K562 treated with DMSO at 1 percent for 24 hours (cell line): ENCODE data around the gene MRC2. TPM values are rescaled to one million over a fixed set of nuclear protein-coding genes. Genes with fewer than 3 reads are reported as not detected.

Source experiments
- total RNA-seq: library from RNA; unstranded; fragments of 300-600 nt; gene quantifications from 2 replicates; pipeline ENCODE4 v1.2.3, GENCODE V29; 2022; ENCODE audit warnings: low read depth; ENCODE audit not compliant: insufficient read depth

MRC2 gene, protein sequence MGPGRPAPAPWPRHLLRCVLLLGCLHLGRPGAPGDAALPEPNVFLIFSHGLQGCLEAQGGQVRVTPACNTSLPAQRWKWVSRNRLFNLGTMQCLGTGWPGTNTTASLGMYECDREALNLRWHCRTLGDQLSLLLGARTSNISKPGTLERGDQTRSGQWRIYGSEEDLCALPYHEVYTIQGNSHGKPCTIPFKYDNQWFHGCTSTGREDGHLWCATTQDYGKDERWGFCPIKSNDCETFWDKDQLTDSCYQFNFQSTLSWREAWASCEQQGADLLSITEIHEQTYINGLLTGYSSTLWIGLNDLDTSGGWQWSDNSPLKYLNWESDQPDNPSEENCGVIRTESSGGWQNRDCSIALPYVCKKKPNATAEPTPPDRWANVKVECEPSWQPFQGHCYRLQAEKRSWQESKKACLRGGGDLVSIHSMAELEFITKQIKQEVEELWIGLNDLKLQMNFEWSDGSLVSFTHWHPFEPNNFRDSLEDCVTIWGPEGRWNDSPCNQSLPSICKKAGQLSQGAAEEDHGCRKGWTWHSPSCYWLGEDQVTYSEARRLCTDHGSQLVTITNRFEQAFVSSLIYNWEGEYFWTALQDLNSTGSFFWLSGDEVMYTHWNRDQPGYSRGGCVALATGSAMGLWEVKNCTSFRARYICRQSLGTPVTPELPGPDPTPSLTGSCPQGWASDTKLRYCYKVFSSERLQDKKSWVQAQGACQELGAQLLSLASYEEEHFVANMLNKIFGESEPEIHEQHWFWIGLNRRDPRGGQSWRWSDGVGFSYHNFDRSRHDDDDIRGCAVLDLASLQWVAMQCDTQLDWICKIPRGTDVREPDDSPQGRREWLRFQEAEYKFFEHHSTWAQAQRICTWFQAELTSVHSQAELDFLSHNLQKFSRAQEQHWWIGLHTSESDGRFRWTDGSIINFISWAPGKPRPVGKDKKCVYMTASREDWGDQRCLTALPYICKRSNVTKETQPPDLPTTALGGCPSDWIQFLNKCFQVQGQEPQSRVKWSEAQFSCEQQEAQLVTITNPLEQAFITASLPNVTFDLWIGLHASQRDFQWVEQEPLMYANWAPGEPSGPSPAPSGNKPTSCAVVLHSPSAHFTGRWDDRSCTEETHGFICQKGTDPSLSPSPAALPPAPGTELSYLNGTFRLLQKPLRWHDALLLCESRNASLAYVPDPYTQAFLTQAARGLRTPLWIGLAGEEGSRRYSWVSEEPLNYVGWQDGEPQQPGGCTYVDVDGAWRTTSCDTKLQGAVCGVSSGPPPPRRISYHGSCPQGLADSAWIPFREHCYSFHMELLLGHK (N-terminal part only)
- total RNA-seq, result 22.5 and 22.7 TPM in 2 replicates

GRCh38 chr17:62627219-62627903 is at the start of gene MRC2:
Gene MRC2 (plus strand): TSS chr17:62627670. CDS start chr17:62627803, 133 bp downstream.

Other genes with a start within 250 kb of the MRC2 start
- not detected in 2 replicates for gene EFCAB3, start 247.1 kb upstream of the MRC2 start, total RNA-seq
- 13.8 and 14.8 TPM in 2 replicates for gene METTL2A, start 203.8 kb upstream of the MRC2 start, total RNA-seq
- 23.5 and 24.3 TPM in 2 replicates for gene TLK2, start 148.8 kb upstream of the MRC2 start, total RNA-seq
- gene MARCHF10, start 180.6 kb downstream of the MRC2 start, total RNA-seq, result not detected in 2 replicates